A549 (cell line): ENCODE data around the gene COG5. TPM values are rescaled to one million over a fixed set of nuclear protein-coding genes. Genes with fewer than 3 reads are reported as not detected.

Source experiments
- ATAC-seq, 2 experiments: fragments of 200-7000 bp in 1 of 2; fragments of >200 bp in 1 of 2; cut with Nextera tagmentation in 1 of 2; cut with Tn5 transposase in 1 of 2; 3 replicates each; pipeline versions ENCODE4 v1.8.0 to v1.9.1; 2018 to 2020; ENCODE audit warnings: mild to moderate bottlenecking in 1 of 2, moderate library complexity in 1 of 2
- CTCF ChIA-PET: fragments of 300-600 bp; sonication (Branson Sonifier 250); formaldehyde crosslinking; extraction: SDS; loops from one replicate; lab custom pipeline; 2021; ENCODE audit warnings: antibody characterized with exemption, inconsistent platforms; lab: Yijun Ruan, JAX
- POLR2A ChIA-PET: fragments of 350-600 bp; formaldehyde crosslinking; extraction: SDS; loops from one replicate; lab custom pipeline; 2021; ENCODE audit warnings: antibody characterized with exemption, inconsistent platforms; lab: Yijun Ruan, JAX
- DNase-seq, 2 experiments: peaks; one replicate each; pipeline versions ENCODE4 v3.0.0 to v3.0.0-alpha.2; 2011 to 2016; ENCODE audit warnings: low read depth in 1 of 2, low spot score in 1 of 2
- FAIRE-seq: peaks from 2 replicates; lab custom pipeline; 2011; peaks lifted over from hg19 to GRCh38; lab: Jason Lieb, UNC
- H3K27ac ChIP-seq, 2 experiments: fragments of >200 bp; sonication (Bioruptor Twin); formaldehyde crosslinking; 3 replicates each; pipeline ENCODE4 v1.5.1; 2016 to 2017
- H3K4me1 ChIP-seq: fragments of >200 bp; sonication (Bioruptor Twin); formaldehyde crosslinking; 3 replicates; pipeline ENCODE4 v1.6.1; 2016
- H3K4me2 ChIP-seq: fragments of >200 bp; sonication (Bioruptor Twin); formaldehyde crosslinking; 3 replicates; pipeline ENCODE4 v1.6.1; 2016
- H3K4me3 ChIP-seq: fragments of >200 bp; sonication (Bioruptor Twin); formaldehyde crosslinking; 3 replicates; pipeline ENCODE4 v1.5.1; 2016
- H3K9me3 ChIP-seq: fragments of >200 bp; sonication (Bioruptor Twin); formaldehyde crosslinking; 3 replicates; pipeline ENCODE4 v1.6.1; 2016
- ATOH8 ChIP-seq: fragments of 250-450 bp; sonication (Bioruptor Pico); IDR thresholded peaks from 2 replicates; pipeline ENCODE4 v1.5.0; 2020; ENCODE audit warnings: low read depth, mild to moderate bottlenecking, moderate library complexity
- BHLHE40 ChIP-seq: IDR thresholded peaks from 2 replicates; pipeline ENCODE4 v1.6.1; 2012; ENCODE audit warnings: low read depth, low read length, inconsistent platforms
- CEBPB ChIP-seq, 2 experiments: fragments of >200 bp in 1 of 2; sonication (Bioruptor Twin) in 1 of 2; formaldehyde crosslinking in 1 of 2; IDR thresholded peaks; 2 replicates each; pipeline ENCODE4 v1.6.1; 2012 to 2016
- EHF ChIP-seq: fragments of 250-450 bp; sonication (Bioruptor Pico); IDR thresholded peaks from 2 replicates; pipeline ENCODE4 v1.5.0; 2020; ENCODE audit warnings: mild to moderate bottlenecking
- ESRRA ChIP-seq: fragments of 150-350 bp; IDR thresholded peaks from 2 replicates; pipeline ENCODE4 v1.6.1; 2014; ENCODE audit warnings: mild to moderate bottlenecking, low read length, borderline replicate concordance
- FOXS1 ChIP-seq: fragments of 250-450 bp; sonication (Bioruptor Pico); IDR thresholded peaks from 2 replicates; pipeline ENCODE4 v1.5.0; 2020; ENCODE audit warnings: mild to moderate bottlenecking, moderate library complexity
- HDAC2 ChIP-seq: fragments of 200-600 bp; sonication (generic); IDR thresholded peaks from 2 replicates; pipeline ENCODE4 v1.6.1; 2016
- HOXA7 ChIP-seq: fragments of 250-450 bp; sonication (Bioruptor Pico); IDR thresholded peaks from 2 replicates; pipeline ENCODE4 v1.5.0; 2020; ENCODE audit warnings: mild to moderate bottlenecking, moderate library complexity
- HOXB13 ChIP-seq: fragments of 250-450 bp; sonication (Bioruptor Pico); IDR thresholded peaks from 2 replicates; pipeline ENCODE4 v1.5.0; 2020; ENCODE audit warnings: low read depth, mild to moderate bottlenecking, moderate library complexity
- JUN ChIP-seq, 2 experiments: fragments of >200 bp; sonication (Bioruptor Twin); formaldehyde crosslinking; IDR thresholded peaks; 2 replicates in 1 of 2; 3 replicates in 1 of 2; pipeline ENCODE4 v1.6.1; 2016 to 2017
- KDM1A ChIP-seq: fragments of 200-600 bp; sonication (generic); IDR thresholded peaks from 2 replicates; pipeline ENCODE4 v1.6.1; 2016; ENCODE audit warnings: low read depth, mild to moderate bottlenecking
- KDM5A ChIP-seq: fragments of 200-600 bp; sonication (generic); IDR thresholded peaks from 2 replicates; pipeline ENCODE4 v1.6.1; 2016; ENCODE audit warnings: antibody characterized with exemption, mild to moderate bottlenecking
- MAZ ChIP-seq: fragments of 150-350 bp; IDR thresholded peaks from 2 replicates; pipeline ENCODE4 v1.6.1; 2014; ENCODE audit warnings: antibody characterized with exemption, low read depth, low read length, borderline replicate concordance
- MYC ChIP-seq: IDR thresholded peaks from 2 replicates; pipeline ENCODE4 v1.6.1; 2012; ENCODE audit warnings: mild to moderate bottlenecking, inconsistent platforms, low read length, improper control_type of control experiment, borderline replicate concordance
- NPAS2 ChIP-seq: fragments of 250-450 bp; sonication (Bioruptor Pico); IDR thresholded peaks from 2 replicates; pipeline ENCODE4 v1.8.0; 2022; ENCODE audit warnings: mild to moderate bottlenecking, moderate library complexity, borderline replicate concordance
- PBX3 ChIP-seq: IDR thresholded peaks from 2 replicates; pipeline ENCODE4 v1.6.1; 2012
- PHF8 ChIP-seq: fragments of 200-600 bp; sonication (generic); IDR thresholded peaks from 2 replicates; pipeline ENCODE4 v1.6.1; 2016; ENCODE audit warnings: low read depth, mild to moderate bottlenecking, antibody characterized with exemption, moderate library complexity, borderline replicate concordance
- POLR2A ChIP-seq: IDR thresholded peaks from 2 replicates; pipeline ENCODE4 v1.6.1; 2012; ENCODE audit warnings: mild to moderate bottlenecking, low read length
- POLR2AphosphoS2 ChIP-seq: conservative IDR thresholded peaks from 2 replicates; pipeline ENCODE4 v1.6.1; 2012; ENCODE audit warnings: low read length, improper control_type of control experiment, inconsistent platforms
- RARB ChIP-seq: fragments of 250-450 bp; sonication (Bioruptor Pico); IDR thresholded peaks from 2 replicates; pipeline ENCODE4 v1.8.0; 2021; ENCODE audit warnings: mild to moderate bottlenecking, moderate library complexity
- RFX5 ChIP-seq: fragments of 450-650 bp; IDR thresholded peaks from 2 replicates; pipeline ENCODE4 v1.7.1; 2014; ENCODE audit warnings: antibody characterized with exemption, mild to moderate bottlenecking, moderate library complexity
- RNF2 ChIP-seq: fragments of 200-600 bp; sonication (generic); IDR thresholded peaks from 2 replicates; pipeline ENCODE4 v1.6.1; 2016; ENCODE audit warnings: low read depth, mild to moderate bottlenecking, antibody characterized with exemption, moderate library complexity, borderline replicate concordance
- SMC3 ChIP-seq: fragments of >200 bp; sonication (Bioruptor Twin); formaldehyde crosslinking; IDR thresholded peaks from 3 replicates; pipeline ENCODE4 v1.6.1; 2018; ENCODE audit warnings: inconsistent platforms
- TFCP2L1 ChIP-seq: fragments of 250-450 bp; sonication (Bioruptor Pico); IDR thresholded peaks from 2 replicates; pipeline ENCODE4 v1.5.0; 2021; ENCODE audit warnings: mild to moderate bottlenecking
- ZNF302 ChIP-seq: fragments of 250-450 bp; sonication (Bioruptor Pico); IDR thresholded peaks from 2 replicates; pipeline ENCODE4 v1.9.0; 2021; ENCODE audit warnings: inconsistent platforms, mild to moderate bottlenecking, moderate library complexity
- WGBS: methylation state at CpG from one replicate; pipeline ENCODE4 v1.1.6; 2017; ENCODE audit errors: missing lambda C conversion rate; 5-methylcytosine and 5-hydroxymethylcytosine counted together
- polyA plus RNA-seq, 4 experiments: library from polyadenylated mRNA; depleted of rRNA in 3 of 4; stranded (reverse); fragments of >200 nt; fragmentation: RNase III in 1 of 4; extraction: RNeasy Plus Mini Kit Qiagen cat#74134 plus additional on column Dnase treatment in 1 of 4; gene quantifications; 2 replicates in 3 of 4; 3 replicates in 1 of 4; pipeline ENCODE4 v1.2.3, GENCODE V29; 2011 to 2017

Gene COG5
- polyA plus RNA-seq, 2 of the 4 experiments (the other 2 are of a cell fraction) = 22.5 to 44.0 TPM

DNA sequence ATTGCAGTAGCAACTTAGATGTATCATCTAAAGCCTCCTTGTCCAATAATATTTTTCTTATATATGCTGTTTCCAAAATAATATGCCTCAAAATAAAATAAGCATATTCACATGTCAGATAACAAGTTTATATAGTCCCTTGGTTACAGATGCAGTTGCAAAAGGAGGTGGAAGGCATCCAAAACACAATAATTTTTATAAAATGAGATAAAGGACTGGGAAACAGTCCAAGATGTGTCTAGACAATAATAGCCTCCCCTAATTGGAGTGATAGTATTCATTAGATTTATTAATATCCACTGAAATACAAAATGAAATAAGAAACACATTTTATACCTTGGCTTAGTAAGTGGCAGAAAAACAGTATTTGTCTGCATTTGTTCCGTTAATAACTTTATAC, 46.6 kb upstream of the COG5 start:
- DNase-seq (no peak), ATAC-seq (no peak), FAIRE-seq (no peak)
- Histone ChIP-seq H3K4me3 (no peak overlapping the region), H3K4me1 (no peaks in the 10 kb centered on the region), H3K4me2 (no peak overlapping the region), H3K9me3 (no peaks in the 10 kb centered on the region), H3K27ac (no peak overlapping the region)
- TF ChIP-seq MYC = no peak
- no peak for TF ChIP-seq NPAS2 (CRISPR knock-in tag)
- no peak for TF ChIP-seq FOXS1 (CRISPR knock-in tag)
- no peak for TF ChIP-seq POLR2AphosphoS2
- ChIA-PET POLR2A (no interaction called here), CTCF (no interaction called here)
- WGBS = 90% methylated on average over 1 of the region's 1 CpG

DNA sequence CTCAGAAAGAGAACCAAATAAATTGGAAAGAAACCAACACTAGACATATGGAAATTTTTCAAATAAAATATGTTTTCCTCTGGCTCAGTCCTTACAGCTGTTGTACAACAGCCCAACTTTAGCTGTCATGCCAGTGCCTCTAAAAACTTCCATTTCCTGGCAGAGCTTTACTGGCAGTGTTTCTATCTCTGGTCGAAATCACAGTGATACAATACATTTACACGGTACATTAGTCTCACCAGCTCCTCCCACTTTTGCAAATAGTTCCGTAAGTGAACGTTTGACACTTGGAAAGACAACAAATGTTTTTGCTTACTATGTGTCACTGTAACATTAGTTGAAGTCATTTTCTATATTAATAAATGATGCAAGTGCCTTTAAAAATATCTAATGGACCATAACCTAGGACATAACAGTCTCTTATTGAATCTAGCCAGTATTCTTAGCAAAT, 46.1 kb upstream of the COG5 start:
- FAIRE-seq = no peak
- H3K9me3 ChIP-seq = no peaks in the 10 kb centered on the region
- WGBS = 91% methylated on average over 4 of the region's 4 CpGs
- no peak for TF ChIP-seq PBX3
- TF ChIP-seq, all 56 proteins: peak for 0
- Histone ChIP-seq H3K27ac (no peak overlapping the region), H3K4me1 (no peaks in the 10 kb centered on the region), H3K4me3 (no peak overlapping the region), H3K4me2 (no peak overlapping the region)
- no peak for DNase-seq
- POLR2A ChIA-PET = interaction anchor here (1.0 kb wide), 1 partner anchor 15 kb away, joined by 4 read pairs; no protein-coding TSS in a partner anchor
- no peak for ATAC-seq
- CTCF ChIA-PET = interaction anchor here (1.0 kb wide), 1 partner anchor 10 kb away, joined by 3 read pairs; no protein-coding TSS in a partner anchor

DNA sequence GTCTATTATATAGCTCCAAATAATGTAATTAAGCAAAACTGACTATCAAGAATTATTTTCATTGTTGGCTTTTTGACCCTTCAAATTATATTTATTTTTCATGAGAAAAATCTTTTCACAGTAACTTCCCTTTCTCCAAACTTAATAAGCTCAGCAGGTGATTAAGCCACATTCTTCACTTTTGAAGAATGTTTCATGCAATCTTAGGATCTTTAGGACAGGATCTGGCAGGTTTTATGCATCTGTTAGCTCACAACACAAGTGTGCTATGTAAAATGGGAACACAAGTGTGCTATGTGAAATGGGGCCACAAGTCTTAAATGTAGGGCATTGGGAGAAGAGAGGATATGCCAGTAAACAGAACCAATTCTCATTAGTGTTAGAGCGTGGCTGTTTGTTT, 42.6 kb upstream of the COG5 start:
- Histone ChIP-seq H3K27ac (no peak overlapping the region), H3K4me1 (no peaks in the 10 kb centered on the region), H3K4me2 (no peak overlapping the region), H3K9me3 (no peaks in the 10 kb centered on the region), H3K4me3 (no peak overlapping the region)
- CTCF ChIA-PET = no interaction called here
- no peak for TF ChIP-seq MYC
- TF ChIP-seq MAZ = no peak
- TF ChIP-seq RFX5 = no peak
- TF ChIP-seq CEBPB (IDR thresholded peaks at IDR 0.05) = no peak
- DNase-seq (no peak), ATAC-seq (no peak), FAIRE-seq (no peak)
- POLR2A ChIA-PET = no interaction called here
- WGBS = 84% methylated on average over 1 of the region's 1 CpG

DNA sequence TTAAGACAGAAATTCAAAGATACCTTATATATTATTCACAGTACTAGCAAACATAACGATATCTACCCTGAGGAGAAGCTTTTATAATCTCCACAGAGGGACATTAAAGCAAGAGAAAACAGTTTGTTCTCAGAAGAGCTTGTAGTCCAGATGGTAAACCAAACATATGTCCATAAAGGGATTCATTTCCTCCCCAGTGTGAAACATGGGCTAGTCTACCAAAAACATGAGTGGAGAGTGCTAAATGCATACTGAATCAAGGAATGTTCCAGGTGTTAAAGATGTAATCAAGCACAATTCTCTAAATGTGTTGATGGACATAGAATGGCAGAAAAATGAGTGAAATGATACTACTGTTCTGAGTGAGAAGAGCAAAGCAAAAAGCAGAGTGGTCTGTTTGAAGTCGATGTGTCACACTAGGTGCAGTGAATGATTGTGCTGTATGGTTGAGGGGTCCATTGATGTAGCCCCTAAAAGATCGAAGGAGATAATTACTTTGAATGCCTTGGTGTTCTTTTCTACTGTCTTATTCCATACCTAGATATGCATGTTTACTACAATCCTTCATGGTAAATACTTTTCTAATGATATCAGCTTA, 41.6 kb upstream of the COG5 start:
- DNase-seq = no peak
- H3K9me3 ChIP-seq = no peaks in the 10 kb centered on the region
- no peak for ATAC-seq
- WGBS = 81% methylated on average over 3 of the region's 3 CpGs
- no peak overlapping the region for H3K4me2 ChIP-seq
- no peaks in the 10 kb centered on the region for H3K4me1 ChIP-seq
- no peak overlapping the region for H3K27ac ChIP-seq
- ChIA-PET POLR2A (no interaction called here), CTCF (no interaction called here)
- no peak for FAIRE-seq
- no peak overlapping the region for H3K4me3 ChIP-seq
- TF ChIP-seq TFCP2L1 (CRISPR knock-in tag) = no peak
- no peak for TF ChIP-seq POLR2A
- no peak for TF ChIP-seq PBX3
- TF ChIP-seq SMC3 = no peak
- no peak for TF ChIP-seq PHF8
- no peak for TF ChIP-seq HOXA7 (CRISPR knock-in tag)
- TF ChIP-seq ESRRA = no peak
- no peak for TF ChIP-seq KDM1A
- TF ChIP-seq BHLHE40 = no peak
- TF ChIP-seq KDM5A = no peak
- no peak for TF ChIP-seq RARB (CRISPR knock-in tag)
- no peak for TF ChIP-seq MAZ
- no peak for TF ChIP-seq RFX5
- TF ChIP-seq ATOH8 (CRISPR knock-in tag) = no peak
- TF ChIP-seq HDAC2 = no peak
- no peak for TF ChIP-seq RNF2
- TF ChIP-seq EHF (CRISPR knock-in tag) = no peak
- TF ChIP-seq ZNF302 = no peak
- TF ChIP-seq HOXB13 (CRISPR knock-in tag) = no peak
- TF ChIP-seq JUN (IDR thresholded peaks at IDR 0.05) = no peak
